D721Med (cell line): ENCODE measurements around the gene C3orf18.
"Not testable (repeated sequence)": the region's sequence is repeated elsewhere in the genome, so short reads cannot be mapped to it uniquely, and the experiment has no call there.

Experiments used
- DNase-seq: peaks from one replicate; pipeline ENCODE4 v3.0.0; 2011; ENCODE audit warnings: low spot score; ENCODE audit not compliant: insufficient read length
- FAIRE-seq: peaks from 2 replicates; lab custom pipeline; 2011; peaks lifted over from hg19 to GRCh38; lab: Jason Lieb, UNC
- TF ChIP-seq, protein P1 (sequence below): IDR thresholded peaks from 2 replicates; pipeline ENCODE4 v1.5.1; 2012; ENCODE audit warnings: mild to moderate bottlenecking, control low read depth; ENCODE audit not compliant: insufficient read depth; ENCODE audit errors: missing control alignments

Gene C3orf18

DNA sequence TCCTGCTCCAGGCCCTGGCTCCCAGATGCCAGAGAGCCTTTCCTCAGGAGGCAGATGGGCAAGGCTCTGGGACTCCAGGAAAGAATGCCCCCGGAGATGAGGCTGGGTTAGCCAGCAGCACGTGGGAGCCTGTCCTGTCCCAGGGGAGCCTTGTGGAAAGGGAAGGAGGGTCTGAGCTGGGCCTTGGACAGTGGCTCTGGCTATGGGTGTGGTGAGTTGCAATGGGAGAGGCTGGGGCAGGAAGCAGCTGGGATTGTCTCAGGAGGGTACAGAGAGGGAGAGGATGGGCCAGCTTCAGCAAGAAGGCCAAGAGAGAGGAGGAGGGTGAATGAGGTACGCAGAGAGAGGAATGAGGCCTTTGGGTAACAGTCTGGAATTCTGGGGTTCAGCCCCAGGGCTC lies 46.7 kb downstream of the C3orf18 start:
- TF ChIP-seq, protein P1, sequence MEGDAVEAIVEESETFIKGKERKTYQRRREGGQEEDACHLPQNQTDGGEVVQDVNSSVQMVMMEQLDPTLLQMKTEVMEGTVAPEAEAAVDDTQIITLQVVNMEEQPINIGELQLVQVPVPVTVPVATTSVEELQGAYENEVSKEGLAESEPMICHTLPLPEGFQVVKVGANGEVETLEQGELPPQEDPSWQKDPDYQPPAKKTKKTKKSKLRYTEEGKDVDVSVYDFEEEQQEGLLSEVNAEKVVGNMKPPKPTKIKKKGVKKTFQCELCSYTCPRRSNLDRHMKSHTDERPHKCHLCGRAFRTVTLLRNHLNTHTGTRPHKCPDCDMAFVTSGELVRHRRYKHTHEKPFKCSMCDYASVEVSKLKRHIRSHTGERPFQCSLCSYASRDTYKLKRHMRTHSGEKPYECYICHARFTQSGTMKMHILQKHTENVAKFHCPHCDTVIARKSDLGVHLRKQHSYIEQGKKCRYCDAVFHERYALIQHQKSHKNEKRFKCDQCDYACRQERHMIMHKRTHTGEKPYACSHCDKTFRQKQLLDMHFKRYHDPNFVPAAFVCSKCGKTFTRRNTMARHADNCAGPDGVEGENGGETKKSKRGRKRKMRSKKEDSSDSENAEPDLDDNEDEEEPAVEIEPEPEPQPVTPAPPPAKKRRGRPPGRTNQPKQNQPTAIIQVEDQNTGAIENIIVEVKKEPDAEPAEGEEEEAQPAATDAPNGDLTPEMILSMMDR, result no peak
- FAIRE-seq (no peak), DNase-seq (no peak)

DNA sequence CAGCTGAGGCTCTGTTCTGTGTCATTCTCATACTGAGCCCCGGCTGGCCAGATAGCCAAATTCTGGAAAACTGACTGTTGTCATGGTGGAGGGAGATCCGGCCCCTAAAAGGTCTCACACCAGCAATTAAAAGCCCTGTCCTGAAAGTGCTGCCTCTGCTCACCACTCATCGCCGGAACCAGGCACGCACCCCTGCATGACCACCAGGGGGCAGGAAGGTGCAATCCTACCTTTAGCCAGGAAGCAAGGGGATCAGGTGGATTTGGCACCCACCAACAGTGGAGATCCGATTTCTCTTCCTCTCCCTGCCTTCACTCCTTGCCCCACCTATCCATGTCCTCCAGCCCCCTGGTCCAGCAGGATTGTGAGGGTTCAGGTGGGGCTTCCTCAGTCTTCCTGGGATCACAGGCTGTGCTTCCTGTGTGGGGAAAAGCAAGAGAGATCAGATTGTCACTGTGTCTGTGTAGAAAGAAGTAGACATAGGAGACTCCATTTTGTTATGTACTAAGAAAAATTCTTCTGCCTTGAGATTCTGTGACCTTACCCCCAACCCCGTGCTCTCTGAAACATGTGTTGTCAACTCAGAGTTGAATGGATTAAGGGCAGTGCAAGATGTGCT lies 48.0 kb downstream of the C3orf18 start:
- TF ChIP-seq, protein P1, result peak; percentile 90
- DNase-seq (no peak), FAIRE-seq (no peak)

GRCh38 chr3:50518436-50518835 lies 49.1 kb downstream of the C3orf18 start:
- DNase-seq, result no peak
- TF ChIP-seq, protein P1, result no peak
- FAIRE-seq, result no peak

DNA sequence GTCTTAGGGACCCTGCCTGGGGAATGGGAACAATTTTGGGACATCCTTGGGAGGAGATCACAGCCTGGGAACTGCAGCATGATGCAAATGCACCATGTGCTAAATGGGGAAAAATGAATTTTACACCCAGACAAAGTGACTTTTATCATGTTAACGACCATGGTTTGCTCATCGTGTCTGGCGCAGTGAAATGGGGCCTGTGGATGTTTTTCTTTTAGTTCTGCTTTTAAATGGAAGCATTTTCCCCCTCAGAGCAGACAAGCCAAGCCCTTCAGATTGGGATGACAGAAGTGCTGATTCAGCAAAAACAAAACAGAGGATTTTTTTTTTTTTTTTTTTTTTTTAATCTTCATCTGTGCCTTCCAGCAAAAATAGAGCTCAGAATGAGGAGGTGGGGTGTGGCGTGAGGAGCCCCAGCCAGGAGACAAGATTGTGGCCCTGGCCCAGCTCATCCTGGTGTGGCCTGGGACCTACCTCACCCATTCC lies 49.8 kb downstream of the C3orf18 start:
- FAIRE-seq (no peak), DNase-seq (no peak)
- TF ChIP-seq, protein P1, result no peak

DNA sequence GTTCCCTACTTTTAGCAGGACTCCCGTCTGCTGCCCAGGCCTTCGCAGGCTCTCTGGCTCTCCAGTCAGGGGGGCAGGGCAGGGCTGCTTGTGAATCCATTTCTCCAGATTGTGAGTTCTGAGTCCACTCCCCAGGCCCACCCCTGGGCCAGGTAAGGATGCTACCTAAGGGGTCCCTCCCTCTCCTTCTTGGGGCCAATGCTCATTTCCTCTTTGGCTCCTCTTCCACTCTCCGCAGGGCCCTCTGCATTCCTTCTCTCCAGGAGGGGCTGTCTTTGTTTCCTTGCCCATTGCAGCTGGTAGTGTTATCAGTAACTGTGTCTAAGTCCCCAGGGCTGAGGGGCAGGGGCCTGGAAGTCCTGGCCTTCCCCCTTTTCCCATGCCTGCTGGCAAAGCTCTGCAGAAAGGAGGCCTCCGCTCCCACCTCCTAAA lies 51.1 kb downstream of the C3orf18 start:
- TF ChIP-seq, protein P1, result no peak
- no peak for DNase-seq
- FAIRE-seq, result no peak

- TF ChIP-seq, protein P1, result no peak
- FAIRE-seq (no peak), DNase-seq (no peak)
Measured at GRCh38 chr3:50515565-50516439, 51.7 kb downstream of the C3orf18 start.

- not testable (repeated sequence) for FAIRE-seq, DNase-seq
Measured at GRCh38 chr3:50512908-50513307, 54.6 kb downstream of the C3orf18 start.
